Embryonic facial prominence (tissue), 1 donor: ENCODE results near the gene CALR3.
"Not testable (repeated sequence)": the region's sequence is repeated elsewhere in the genome, so short reads cannot be mapped to it uniquely, and the experiment has no call there.

ENCODE experiments used
- DNase-seq: peaks from one replicate; pipeline ENCODE4 v3.0.0-alpha.2; 2016; ENCODE audit errors: extremely low spot score

CALR3 gene

GRCh38 chr19:16495982-16496612 is at the start of gene CALR3, which contains the start of gene C19orf44:
Gene CALR3, minus strand, starts transcription at chr19:16496167. Its CDS starts 38 bp downstream, at chr19:16496129.
Gene C19orf44, plus strand, starts transcription at chr19:16496394. Its CDS starts 4,399 bp downstream, at chr19:16500793.
- DNase-seq: peak; percentile 93

- no peak for DNase-seq
Observed at GRCh38 chr19:16544473-16545231, 48.7 kb upstream of the CALR3 start.

DNA sequence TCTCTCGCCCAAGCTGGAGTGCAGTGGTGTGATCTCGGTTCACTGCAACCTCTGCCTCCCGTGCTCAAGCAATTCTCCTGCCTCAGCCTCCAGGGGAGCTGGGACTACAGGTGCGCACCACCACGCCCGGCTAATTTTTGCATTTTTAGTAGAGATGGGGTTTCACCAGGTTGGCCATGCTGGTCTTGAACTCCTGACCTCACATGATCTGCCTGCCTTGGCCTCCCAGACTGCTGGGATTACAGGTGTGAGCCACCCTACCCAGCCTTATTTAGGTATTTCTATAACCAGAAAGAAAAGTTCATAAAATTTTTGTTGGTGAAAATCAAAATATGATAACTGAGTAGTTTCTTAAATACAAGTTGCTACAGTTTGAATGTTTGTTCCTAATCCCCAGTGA is 47.8 kb upstream of the CALR3 start:
- DNase-seq: not testable (repeated sequence)

- DNase-seq: no peak
Observed at GRCh38 chr19:16542910-16543472, 47.0 kb upstream of the CALR3 start.

DNA sequence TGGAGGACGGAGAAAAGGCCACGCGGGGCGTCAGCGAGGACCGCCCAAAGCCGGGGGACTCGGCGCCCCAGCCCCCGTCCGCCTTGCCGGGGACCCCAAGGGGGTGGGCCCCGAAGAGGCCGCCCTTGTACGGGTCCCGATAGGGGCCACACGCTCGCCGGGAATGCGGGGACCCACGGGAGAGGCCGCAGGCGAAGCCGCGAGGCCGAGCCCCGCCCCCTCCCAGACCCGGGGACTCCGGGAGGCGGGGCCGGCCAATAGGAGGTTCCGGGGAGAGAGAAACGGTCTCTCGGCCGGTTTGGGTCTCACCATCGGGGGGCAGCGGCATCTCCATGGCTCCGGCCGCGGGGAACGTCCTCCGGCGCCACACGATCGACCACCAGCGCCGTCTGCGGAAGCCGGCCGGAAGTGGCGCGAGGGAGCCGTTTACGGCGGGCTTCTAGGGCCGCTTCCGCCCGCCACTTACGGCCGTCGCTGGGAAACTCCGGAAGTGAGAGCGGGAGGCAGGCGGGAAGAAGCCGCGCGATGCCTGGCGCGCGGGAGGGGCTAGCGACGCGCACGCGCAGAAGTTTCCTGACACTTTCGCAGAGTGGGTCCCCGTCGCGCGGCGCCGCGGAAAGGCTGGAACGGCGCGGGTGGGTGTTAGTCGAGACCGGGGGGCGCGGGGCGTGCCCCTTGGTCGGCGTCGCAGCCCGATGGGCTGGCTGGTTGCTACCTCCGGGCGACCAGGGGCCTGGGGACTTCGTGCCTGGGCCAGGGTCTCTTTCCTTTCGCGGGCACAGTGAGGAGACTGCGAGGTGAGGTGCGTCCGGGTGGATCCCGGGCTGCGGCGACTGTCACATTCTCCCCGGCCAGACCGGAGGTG is 46.3 kb upstream of the CALR3 start, which contains the start of gene CHERP:
Gene CHERP (minus strand): TSS at position 393 of the 865 bp plus-strand sequence. CDS start 59 bp downstream, at position 334.
- peak; percentile 94 for DNase-seq

DNA sequence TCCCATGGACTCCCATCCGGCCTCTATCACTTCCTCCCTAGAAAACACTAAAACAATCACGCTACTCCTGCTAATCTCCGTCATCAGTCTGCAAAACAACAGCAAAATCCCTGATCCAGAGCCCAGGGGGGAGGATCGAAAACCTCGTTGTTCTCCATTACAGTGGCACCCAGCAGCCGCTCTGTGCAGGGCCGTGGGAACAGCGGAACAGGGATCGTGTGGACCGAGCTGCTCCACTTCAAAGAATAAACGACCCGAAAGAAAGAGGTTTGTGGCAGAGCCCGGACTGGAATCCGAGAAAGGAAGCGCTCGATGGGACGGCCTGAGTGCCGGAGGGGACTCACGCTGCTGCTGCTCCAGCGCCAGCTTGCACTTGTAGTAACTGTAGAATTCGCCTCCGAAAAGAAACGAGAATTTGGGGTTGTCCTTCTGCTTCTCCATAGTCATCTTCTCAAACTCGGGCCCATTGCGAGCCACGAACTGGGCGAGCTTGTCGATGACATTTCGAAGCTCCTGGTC is 45.6 kb upstream of the CALR3 start:
- no peak for DNase-seq

DNA sequence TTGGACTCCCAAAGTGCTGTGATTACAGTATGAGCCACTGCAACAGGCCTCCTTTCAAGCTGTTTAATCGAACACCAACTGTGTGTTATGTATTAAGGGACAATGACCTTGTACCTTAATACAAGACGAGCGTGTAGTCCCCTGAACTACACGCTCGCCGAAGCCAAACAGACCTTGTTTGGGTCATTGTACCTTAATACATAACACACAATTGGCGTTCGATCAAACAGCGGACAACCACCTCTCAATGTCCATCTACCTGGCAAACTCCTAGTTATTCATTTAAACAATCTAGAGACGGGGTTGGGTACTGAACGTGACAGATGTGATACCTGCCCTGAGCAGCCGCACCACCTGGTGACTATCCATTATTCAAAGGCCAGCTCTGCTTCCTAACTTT is 45.0 kb upstream of the CALR3 start:
- DNase-seq: no peak

DNA sequence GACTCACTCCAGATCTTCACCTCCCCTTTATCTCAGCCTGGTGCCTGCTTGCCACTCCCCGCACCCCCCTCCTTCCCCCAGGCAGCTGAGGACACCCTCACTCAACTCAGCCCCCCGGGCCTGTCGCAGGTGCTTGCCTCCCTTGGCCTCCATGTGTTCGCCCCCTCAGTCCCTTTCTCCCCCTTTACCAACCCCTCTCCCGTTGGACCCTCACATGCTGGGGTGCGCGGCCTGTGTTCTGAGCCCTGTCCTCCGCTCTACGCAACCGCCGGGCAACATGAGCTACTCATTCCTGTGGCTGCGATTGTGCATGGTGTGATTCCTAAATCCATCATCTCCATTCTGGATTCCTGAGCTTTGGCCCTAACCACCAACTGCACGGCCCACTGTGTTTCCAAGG is 41.1 kb upstream of the CALR3 start:
- DNase-seq: no peak

GRCh38 chr19:16536130-16536529 is 40.2 kb upstream of the CALR3 start:
- no peak for DNase-seq

- DNase-seq: no peak
Observed at GRCh38 chr19:16535381-16535780, 39.4 kb upstream of the CALR3 start.

GRCh38 chr19:16532440-16533234 is 36.7 kb upstream of the CALR3 start:
- no peak for DNase-seq

GRCh38 chr19:16531380-16531669 is 35.4 kb upstream of the CALR3 start:
- no peak for DNase-seq

- DNase-seq: no peak
Observed at GRCh38 chr19:16530540-16531379, 34.8 kb upstream of the CALR3 start.

GRCh38 chr19:16529466-16530144 is 33.6 kb upstream of the CALR3 start:
- DNase-seq: no peak

GRCh38 chr19:16527971-16528521 is 32.1 kb upstream of the CALR3 start:
- DNase-seq: no peak

DNA sequence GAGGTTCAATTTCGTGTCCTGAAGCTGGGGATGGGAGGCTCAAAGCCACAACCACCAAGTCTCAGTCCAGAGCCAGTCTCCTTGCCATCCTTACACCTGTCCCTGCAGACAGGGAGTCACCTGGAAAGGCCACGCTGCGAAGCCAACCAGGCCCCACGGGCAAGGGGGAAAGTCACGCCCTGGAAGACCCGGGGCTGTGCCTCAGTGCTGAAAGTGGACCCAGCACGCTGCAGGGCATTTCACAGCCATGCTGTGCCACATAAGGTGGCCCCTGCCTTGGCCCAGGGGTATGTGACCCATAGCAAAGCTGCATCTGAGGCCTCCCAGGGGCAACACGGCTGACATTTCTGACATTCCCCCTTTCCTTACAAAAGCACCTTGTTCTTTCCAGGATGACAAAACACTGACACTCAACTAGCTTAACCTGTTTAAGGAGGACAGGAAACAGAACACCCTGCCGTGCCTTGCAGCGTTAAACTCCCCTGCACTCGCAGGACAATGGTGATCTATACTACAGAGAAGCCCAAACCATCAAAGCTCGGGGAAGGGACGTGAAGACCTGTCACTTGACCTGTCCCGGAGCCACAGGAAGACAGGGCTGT is 31.5 kb upstream of the CALR3 start:
- DNase-seq: no peak

DNA sequence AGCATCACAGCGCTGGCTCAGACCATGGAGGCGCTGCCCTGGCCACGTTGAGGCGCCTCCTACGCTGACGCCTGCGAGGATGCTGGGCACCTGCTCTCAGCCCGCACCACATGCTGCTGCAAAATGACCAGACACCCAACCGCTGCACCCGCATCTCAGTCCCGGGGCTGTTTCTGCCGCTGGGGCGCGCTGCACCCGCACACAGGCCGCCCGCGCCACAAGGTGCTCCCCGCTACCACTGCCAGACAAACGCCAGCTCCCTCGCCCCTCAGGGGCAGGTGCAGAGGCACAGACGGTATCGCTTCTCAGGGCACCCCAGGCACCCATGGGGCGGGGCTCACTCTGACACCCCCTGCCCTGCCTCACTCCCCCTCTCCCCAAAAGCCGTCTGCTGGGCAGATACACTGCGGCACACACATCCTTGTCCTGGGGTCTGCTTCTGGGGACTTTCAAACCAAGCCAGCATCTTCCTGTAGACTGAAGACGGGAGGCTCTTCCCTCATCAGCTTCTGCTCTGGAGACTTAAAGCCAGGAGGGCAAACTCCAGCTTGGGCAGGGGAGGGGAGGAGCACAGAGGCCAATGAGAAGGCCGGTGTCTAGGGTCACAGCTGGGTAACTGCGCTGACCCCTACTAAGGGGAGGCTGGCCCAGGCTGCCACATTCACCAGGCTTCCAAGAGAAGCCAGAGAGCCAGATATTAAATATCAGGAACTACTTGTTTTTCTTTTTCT is 29.9 kb upstream of the CALR3 start:
- no peak for DNase-seq
